Fibroblast of pulmonary artery (primary cell): ENCODE results near the gene SLC9A4.

Experiments
- DNase-seq: peaks from one replicate; pipeline ENCODE4 v3.0.0-alpha.2; 2010; ENCODE audit warnings: low read depth
- H3K4me3 ChIP-seq: replicated peaks from 2 replicates; pipeline ENCODE4 v1.5.1; 2011; ENCODE audit warnings: low read depth, mild to moderate bottlenecking, control low read depth, low read length, moderate library complexity
- CTCF ChIP-seq: IDR thresholded peaks from 2 replicates; pipeline ENCODE4 v1.5.1; 2011; ENCODE audit warnings: mild to moderate bottlenecking, control low read depth, low read length, inconsistent platforms; ENCODE audit errors: missing control alignments

SLC9A4 gene

GRCh38 chr2:102527086-102527485 is 54.1 kb downstream of the SLC9A4 start:
- no peak for DNase-seq
- H3K4me3 ChIP-seq: no peak overlapping the region
- no peak for TF ChIP-seq CTCF

DNA sequence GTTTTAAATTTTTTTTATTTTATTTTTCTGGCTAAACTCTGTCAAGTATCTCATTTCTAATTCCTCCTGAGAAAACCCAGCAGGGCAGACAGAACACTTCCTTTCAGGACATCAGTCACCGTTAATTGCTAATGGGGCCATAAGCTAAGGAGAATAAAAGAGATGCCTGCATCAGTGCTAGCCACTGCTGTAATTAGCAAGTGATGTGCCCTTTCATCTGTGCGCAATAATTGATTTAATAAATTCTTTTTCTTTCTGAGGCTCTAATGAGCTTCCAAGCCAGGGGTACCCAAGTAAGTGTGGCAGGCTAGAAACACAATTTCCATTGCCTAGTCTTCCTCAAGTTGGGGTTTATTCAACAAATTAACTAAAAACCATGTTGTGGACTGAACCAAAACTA is 65.5 kb downstream of the SLC9A4 start:
- no peak overlapping the region for H3K4me3 ChIP-seq
- DNase-seq: no peak
- no peak for TF ChIP-seq CTCF

DNA sequence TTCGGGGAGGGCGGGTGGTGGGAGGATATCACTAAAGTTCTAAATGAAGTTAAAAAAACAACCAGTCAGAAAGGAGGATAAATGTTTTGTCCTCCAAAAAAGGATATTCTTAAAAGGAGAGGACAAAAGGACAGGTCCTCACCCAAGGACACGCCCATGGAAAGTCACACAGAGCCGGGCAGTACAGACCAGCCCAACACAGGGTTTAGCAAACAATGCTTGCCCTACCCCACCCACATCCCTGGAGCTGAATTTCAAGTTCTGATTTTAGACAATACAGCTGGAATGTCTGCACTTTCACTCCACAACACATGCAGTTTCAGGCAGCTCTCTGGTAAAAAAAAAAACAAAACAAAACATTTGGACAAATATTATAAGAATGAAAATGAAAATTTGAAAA is 67.9 kb downstream of the SLC9A4 start:
- DNase-seq: no peak
- no peak overlapping the region for H3K4me3 ChIP-seq
- no peak for TF ChIP-seq CTCF

DNA sequence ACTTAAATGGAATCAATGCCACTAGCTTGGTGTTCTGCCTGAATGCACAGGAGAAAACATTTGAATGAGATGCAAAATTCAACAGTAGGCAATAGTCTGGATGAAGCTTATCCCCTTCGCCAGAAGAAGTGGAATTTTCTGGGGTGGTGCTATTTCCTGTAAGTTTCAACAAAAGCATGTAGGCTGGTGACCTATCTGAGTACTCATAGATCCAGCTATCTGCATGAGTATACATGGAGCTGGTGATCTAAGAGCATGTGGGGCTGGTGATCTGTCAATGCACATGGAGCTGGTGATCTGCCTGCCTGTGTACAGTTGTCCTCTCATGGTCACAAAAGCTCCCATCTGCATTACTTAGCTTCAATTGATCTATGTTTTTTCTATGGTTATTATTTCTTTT is 71.2 kb downstream of the SLC9A4 start:
- TF ChIP-seq CTCF: no peak
- H3K4me3 ChIP-seq: no peak overlapping the region
- DNase-seq: no peak

DNA sequence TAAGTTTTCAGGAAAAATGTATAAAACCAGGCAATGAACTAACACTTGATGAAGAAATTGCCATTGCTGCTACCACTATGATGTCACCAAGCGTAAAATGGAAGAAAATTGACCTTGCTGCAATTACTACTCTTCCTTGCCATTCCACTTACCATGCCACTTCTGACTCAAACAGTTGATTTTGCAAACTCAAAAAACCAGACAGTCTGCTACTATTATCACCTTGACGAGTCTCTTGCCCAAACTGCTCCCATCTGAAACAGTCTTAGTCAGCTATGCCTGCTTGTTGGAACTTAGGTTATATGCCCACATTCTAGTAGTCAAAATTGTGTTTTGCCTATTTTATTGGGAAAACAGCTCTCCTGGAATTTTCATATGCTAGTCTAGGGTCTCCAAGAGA is 74.4 kb downstream of the SLC9A4 start:
- no peak for TF ChIP-seq CTCF
- no peak for DNase-seq
- H3K4me3 ChIP-seq: no peak overlapping the region

DNA sequence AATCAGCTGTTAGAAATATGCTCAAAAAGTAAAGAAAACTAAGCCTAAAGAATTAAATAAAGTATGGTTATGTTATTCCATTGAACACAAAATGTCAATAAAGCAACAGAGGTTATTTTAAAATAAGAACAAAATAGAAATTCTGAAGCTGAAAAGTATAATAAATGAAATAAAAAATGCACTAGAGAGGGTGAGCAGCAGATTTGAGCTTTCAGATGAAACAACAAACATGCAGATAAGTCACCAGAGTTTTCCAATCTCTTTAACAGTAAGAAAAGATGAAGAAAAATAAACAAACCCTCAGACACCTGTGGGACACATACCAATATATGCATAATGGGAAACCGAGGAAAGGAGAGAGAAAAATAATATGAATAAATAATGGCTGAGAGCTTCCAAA is 76.0 kb downstream of the SLC9A4 start:
- no peak for TF ChIP-seq CTCF
- H3K4me3 ChIP-seq: no peak overlapping the region
- DNase-seq: no peak

- no peak for DNase-seq
- TF ChIP-seq CTCF: no peak
- H3K4me3 ChIP-seq: no peak overlapping the region
Measured at GRCh38 chr2:102550151-102550550, 77.1 kb downstream of the SLC9A4 start.
